HCT116 (cell line): ENCODE data around the gene GHR. TPM values are rescaled to one million over a fixed set of nuclear protein-coding genes. Genes with fewer than 3 reads are reported as not detected.
"Not testable (repeated sequence)": the region's sequence is repeated elsewhere in the genome, so short reads cannot be mapped to it uniquely, and the experiment has no call there.

Source experiments
- ATAC-seq: fragments of 200-7000 bp; cut with Tn5 transposase; 2 replicates; pipeline ENCODE4 v1.9.1; 2020; ENCODE audit warnings: mild to moderate bottlenecking, moderate library complexity
- BruUV-seq: library from RNA; stranded (reverse); fragments of 400-500 nt; replicated peaks from 2 replicates; lab custom pipeline; 2021; lab: Mats Ljungman, UMichigan
- CTCF ChIA-PET: fragments of 300-600 bp; sonication (Branson Sonifier 250); formaldehyde crosslinking; loops from one replicate; lab custom pipeline; 2021; ENCODE audit warnings: antibody characterized with exemption; lab: Charles Lee
- POLR2A ChIA-PET: fragments of 300-600, 350-600 bp; sonication (Branson Sonifier 250); formaldehyde crosslinking; loops from one replicate; lab custom pipeline; 2021; ENCODE audit warnings: antibody characterized with exemption; lab: Charles Lee
- RAD21 ChIA-PET, 2 experiments: fragments of 300-600 bp; sonication (Branson Sonifier 250); formaldehyde crosslinking; loops; one replicate each; lab custom pipeline; 2023; ENCODE audit warnings: low total read pairs in 2 of 2; ENCODE audit not compliant: uncharacterized antibody in 2 of 2, unreplicated experiment in 2 of 2, low non-redundant PET in 1 of 2; lab: Charles Lee
- DNase-seq: peaks from one replicate; pipeline ENCODE4 v3.0.0-alpha.2; 2010; ENCODE audit warnings: low read depth, low spot score
- H2AFZ ChIP-seq: fragments of 200-600 bp; shearing (Covaris generic), sonication (generic); 2 replicates; pipeline ENCODE4 v1.6.1; 2017; ENCODE audit warnings: low read depth, mixed run types, mixed read lengths, antibody characterized with exemption, low read length; ENCODE audit not compliant: poor library complexity, severe bottlenecking
- H3K27ac ChIP-seq: 2 replicates; pipeline ENCODE4 v1.5.1; 2012; ENCODE audit warnings: low read depth, low read length
- H3K27me3 ChIP-seq: fragments of 200-600 bp; sonication (generic); 2 replicates; pipeline ENCODE4 v1.6.1; 2016; ENCODE audit warnings: mixed run types, low read length, mixed read lengths; ENCODE audit not compliant: insufficient read depth
- H3K36me3 ChIP-seq, 2 experiments: fragments of 200-500 bp in 1 of 2; fragments of 200-600 bp in 1 of 2; sonication (Bioruptor generic) in 1 of 2; sonication (generic) in 1 of 2; 2 replicates each; pipeline versions ENCODE4 v1.5.1 to v1.6.1; 2014 to 2016; ENCODE audit warnings: low read length in 2 of 2, inconsistent platforms in 1 of 2, mixed read lengths in 1 of 2, mixed run types in 1 of 2; ENCODE audit not compliant: insufficient read depth in 2 of 2, control insufficient read depth in 1 of 2
- H3K4me1 ChIP-seq, 2 experiments: fragments of 200-600 bp in 1 of 2; sonication (generic) in 1 of 2; 2 replicates each; pipeline versions ENCODE4 v1.5.1 to v1.6.1; 2012 to 2017; ENCODE audit warnings: low read length in 2 of 2, inconsistent platforms in 1 of 2, mild to moderate bottlenecking in 1 of 2, mixed read lengths in 1 of 2, mixed run types in 1 of 2, moderate library complexity in 1 of 2; ENCODE audit not compliant: insufficient read depth in 2 of 2, control insufficient read depth in 1 of 2
- H3K4me2 ChIP-seq: fragments of 200-600 bp; sonication (generic); 2 replicates; pipeline ENCODE4 v1.6.1; 2017; ENCODE audit warnings: mixed run types, low read length, mixed read lengths
- H3K4me3 ChIP-seq, 2 experiments: fragments of 200-600 bp in 1 of 2; sonication (generic) in 1 of 2; replicated peaks in 1 of 2; 2 replicates each; pipeline ENCODE4 v1.5.1; 2011 to 2016; ENCODE audit warnings: low read length in 2 of 2, control low read depth in 1 of 2, low read depth in 1 of 2, mild to moderate bottlenecking in 1 of 2, mixed read lengths in 1 of 2, mixed run types in 1 of 2
- H3K79me2 ChIP-seq: fragments of 200-600 bp; sonication (generic); 2 replicates; pipeline ENCODE4 v1.6.1; 2017; ENCODE audit warnings: mild to moderate bottlenecking, mixed run types, low read length, moderate library complexity, mixed read lengths; ENCODE audit not compliant: insufficient read depth
- H3K9ac ChIP-seq: fragments of 200-600 bp; sonication (generic); 2 replicates; pipeline ENCODE4 v1.6.1; 2016; ENCODE audit warnings: low read length, mixed read lengths
- H3K9me2 ChIP-seq: fragments of 200-600 bp; sonication (generic), shearing (Covaris generic); 2 replicates; pipeline ENCODE4 v1.6.1; 2017; ENCODE audit warnings: mixed run types, mild to moderate bottlenecking, moderate library complexity; ENCODE audit not compliant: insufficient read depth
- H3K9me3 ChIP-seq, 2 experiments: fragments of 200-500 bp in 1 of 2; fragments of 200-600 bp in 1 of 2; sonication (Bioruptor generic) in 1 of 2; sonication (generic) in 1 of 2; 2 replicates each; pipeline ENCODE4 v1.6.1; 2014 to 2017; ENCODE audit warnings: low read length in 2 of 2, mixed read lengths in 2 of 2, inconsistent platforms in 1 of 2, low read depth in 1 of 2, mild to moderate bottlenecking in 1 of 2, mixed run types in 1 of 2, moderate library complexity in 1 of 2; ENCODE audit not compliant: control insufficient read depth in 1 of 2, insufficient read depth in 1 of 2
- H4K20me1 ChIP-seq: fragments of 200-600 bp; sonication (generic), shearing (Covaris generic); 2 replicates; pipeline ENCODE4 v1.6.1; 2017; ENCODE audit warnings: mixed run types, mild to moderate bottlenecking, moderate library complexity; ENCODE audit not compliant: insufficient read depth
- ELF1 ChIP-seq: IDR thresholded peaks from 2 replicates; pipeline ENCODE4 v1.6.1; 2012; ENCODE audit warnings: low read depth, borderline replicate concordance
- MAX ChIP-seq: IDR thresholded peaks from 2 replicates; pipeline ENCODE4 v1.6.1; 2012
- SP1 ChIP-seq: IDR thresholded peaks from 2 replicates; pipeline ENCODE4 v1.6.1; 2012; ENCODE audit warnings: low read depth
- SRF ChIP-seq: IDR thresholded peaks from 2 replicates; pipeline ENCODE4 v1.6.1; 2012; ENCODE audit warnings: low read depth
- ZBTB33 ChIP-seq: IDR thresholded peaks from 2 replicates; pipeline ENCODE4 v1.6.1; 2011; ENCODE audit warnings: mild to moderate bottlenecking, low read length, moderate library complexity; ENCODE audit not compliant: insufficient replicate concordance; ENCODE audit errors: extremely low read depth
- ZNF274 ChIP-seq: fragments of 200-500 bp; sonication (Bioruptor generic); IDR thresholded peaks from 2 replicates; pipeline ENCODE4 v1.6.1; 2014; ENCODE audit warnings: mild to moderate bottlenecking, low read depth, low read length, inconsistent platforms
- intact Hi-C: fragments of 100-400 bp; cut with micrococcal nuclease; formaldehyde crosslinking; loops from 2 replicates; pipeline ENCODE4 v1.10.0; 2022
- total RNA-seq: library from RNA; stranded (reverse); gene quantifications from one replicate; pipeline ENCODE4 v1.2.1, GENCODE V29; 2021; ENCODE audit not compliant: unreplicated experiment

The GHR gene
- total RNA-seq, 1 experiment from 2014 or later: not detected

GRCh38 chr5:42572313-42572712, 149.1 kb downstream of the GHR start:
- Histone ChIP-seq H3K9me3 (no peaks in the 10 kb centered on the region), H2AFZ (no peak overlapping the region), H4K20me1 (no peaks in the 10 kb centered on the region), H3K36me3 (no peaks in the 10 kb centered on the region), H3K27ac (no peak overlapping the region), H3K9ac (no peak overlapping the region), H3K4me2 (no peak overlapping the region), H3K4me3 (no peak overlapping the region), H3K9me2 (no peaks in the 10 kb centered on the region), H3K27me3 (peaks cover 9% of the 10 kb centered on the region), H3K79me2 (no peaks in the 10 kb centered on the region), H3K4me1 (no peaks in the 10 kb centered on the region)
- ATAC-seq (no peak), DNase-seq (no peak)
- ChIA-PET CTCF (no interaction called here), POLR2A (no interaction called here), RAD21 (no interaction called here)
- no TSS peak for BruUV-seq
- TF ChIP-seq ZNF274 (no peak), SRF (no peak), SP1 (no peak), ZBTB33 (no peak), ELF1 (no peak)
- intact Hi-C loops: no loop called here

GRCh38 chr5:42573386-42573785, 150.1 kb downstream of the GHR start:
- no peaks in the 10 kb centered on the region for H3K4me1 ChIP-seq
- no peak overlapping the region for H3K27ac ChIP-seq
- TF ChIP-seq MAX: no peak
- TF ChIP-seq ZNF274: no peak
- TF ChIP-seq ELF1: no peak

GRCh38 chr5:42575914-42576313, 152.7 kb downstream of the GHR start:
- H2AFZ ChIP-seq, H3K9ac ChIP-seq, H3K79me2 ChIP-seq, RAD21 ChIA-PET, H3K36me3 ChIP-seq, H3K27ac ChIP-seq, H3K4me3 ChIP-seq, intact Hi-C loops, POLR2A ChIA-PET, H3K4me2 ChIP-seq, ATAC-seq, H3K9me2 ChIP-seq, CTCF ChIA-PET, H3K9me3 ChIP-seq, H4K20me1 ChIP-seq, H3K4me1 ChIP-seq, DNase-seq, BruUV-seq: not testable (repeated sequence)
- peaks cover 16% of the 10 kb centered on the region for H3K27me3 ChIP-seq

More at GRCh38 chr5:42573386-42573785, 150.1 kb downstream of the GHR start:
- Histone ChIP-seq H3K79me2 (no peaks in the 10 kb centered on the region), H3K36me3 (no peaks in the 10 kb centered on the region), H2AFZ (no peak overlapping the region), H3K4me3 (no peak overlapping the region), H3K9me2 (no peaks in the 10 kb centered on the region), H3K4me2 (no peak overlapping the region), H4K20me1 (no peaks in the 10 kb centered on the region), H3K9ac (no peak overlapping the region), H3K9me3 (no peaks in the 10 kb centered on the region), H3K27me3 (peaks cover 9% of the 10 kb centered on the region)
- intact Hi-C loops: no loop called here
- ChIA-PET RAD21 (no interaction called here), POLR2A (no interaction called here), CTCF (interaction anchor here (1.4 kb wide), 1 partner anchor 10 kb away, joined by 5 read pairs; no protein-coding TSS in a partner anchor)
- ATAC-seq (no peak), DNase-seq (no peak)
- BruUV-seq: no TSS peak
